DMS153 treated with DMSO at 0.1 percent for 48 hours (cell line): ENCODE data around the gene PLA2G12A.
"Not testable (repeated sequence)": the region's sequence is repeated elsewhere in the genome, so short reads cannot be mapped to it uniquely, and the experiment has no call there.

Experiments
- DNase-seq: peaks from one replicate; lab custom pipeline; 2025; ENCODE audit not compliant: unreplicated experiment; lab: John Stamatoyannopoulos, UW

The PLA2G12A gene

DNA sequence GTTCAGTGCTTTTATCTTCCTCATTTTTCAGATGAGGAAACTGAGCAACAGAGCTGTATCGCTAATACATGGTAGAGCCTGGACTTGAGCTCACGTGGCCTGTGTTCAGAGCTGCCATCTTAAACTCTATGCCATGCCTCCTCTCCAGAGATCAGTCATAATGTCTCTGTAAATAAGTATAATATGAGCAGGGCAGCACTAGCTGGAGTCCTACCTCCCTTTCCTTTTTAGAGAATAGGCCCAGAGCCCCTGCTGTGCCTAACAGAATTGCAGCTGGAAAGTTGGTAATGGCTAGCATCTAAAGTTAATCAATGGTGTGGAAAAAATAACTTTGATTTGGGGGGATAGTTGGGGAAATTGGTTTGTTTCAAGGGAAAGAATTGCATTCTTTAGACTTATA is 47.0 kb downstream of the PLA2G12A start:
- DNase-seq, result no peak

DNA sequence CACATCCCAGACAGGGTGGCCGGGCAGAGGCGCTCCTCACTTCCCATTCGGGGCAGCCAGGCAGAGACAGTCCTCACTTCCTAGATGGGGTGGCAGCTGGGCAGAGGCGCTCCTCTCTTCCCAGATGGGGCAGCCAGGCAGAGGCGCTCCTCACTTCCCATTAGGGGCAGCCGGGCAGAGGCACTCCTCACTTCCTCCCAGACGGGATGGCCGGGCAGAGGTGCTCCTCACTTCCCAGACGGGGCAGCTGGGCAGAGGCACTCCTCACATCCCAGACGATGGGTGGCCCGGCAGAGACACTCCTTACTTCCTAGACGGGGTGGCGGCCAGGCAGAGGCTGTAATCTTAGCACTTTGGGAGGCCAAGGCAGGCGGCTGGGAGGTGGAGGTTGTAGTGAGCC is 50.9 kb downstream of the PLA2G12A start:
- DNase-seq, result not testable (repeated sequence)

DNA sequence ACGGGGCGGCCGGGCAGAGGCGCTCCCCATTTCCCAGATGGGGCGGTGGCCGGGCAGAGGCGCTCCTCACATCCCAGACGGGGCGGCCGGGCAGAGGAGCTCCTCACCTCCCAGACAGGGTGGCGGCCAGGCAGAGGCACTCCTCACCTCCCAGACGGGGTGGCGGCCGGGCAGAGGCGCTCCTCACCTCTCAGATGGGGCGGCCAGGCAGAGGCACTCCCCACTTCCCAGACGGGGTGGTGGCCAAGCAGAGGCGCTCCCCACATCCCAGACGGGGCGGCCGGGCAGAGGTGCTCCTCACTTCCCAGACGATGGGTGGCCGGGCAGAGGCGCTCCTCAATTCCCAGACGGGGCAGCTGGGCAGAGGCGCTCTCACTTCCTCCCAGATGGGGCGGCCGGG is 51.4 kb downstream of the PLA2G12A start:
- DNase-seq, result not testable (repeated sequence)

DNA sequence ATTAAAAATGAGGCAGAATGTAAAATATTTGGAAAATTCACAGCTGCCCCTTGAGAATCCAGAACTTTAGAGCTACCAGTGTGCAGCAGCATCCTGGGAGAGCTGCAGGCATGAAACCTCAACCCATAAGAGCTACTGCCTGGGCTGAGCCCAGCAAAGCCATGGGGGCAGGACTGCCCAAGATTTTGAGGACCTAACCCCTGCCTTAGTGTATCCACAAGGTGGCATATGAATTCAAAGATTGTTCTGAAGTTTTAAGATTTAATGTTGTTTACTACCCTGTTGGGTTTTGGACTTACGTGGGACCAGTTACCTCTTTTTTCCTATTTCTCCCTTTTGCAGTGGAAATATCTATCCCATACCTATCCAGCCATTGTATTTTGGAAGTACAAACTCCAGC is 53.0 kb downstream of the PLA2G12A start:
- DNase-seq, result no peak

DNA sequence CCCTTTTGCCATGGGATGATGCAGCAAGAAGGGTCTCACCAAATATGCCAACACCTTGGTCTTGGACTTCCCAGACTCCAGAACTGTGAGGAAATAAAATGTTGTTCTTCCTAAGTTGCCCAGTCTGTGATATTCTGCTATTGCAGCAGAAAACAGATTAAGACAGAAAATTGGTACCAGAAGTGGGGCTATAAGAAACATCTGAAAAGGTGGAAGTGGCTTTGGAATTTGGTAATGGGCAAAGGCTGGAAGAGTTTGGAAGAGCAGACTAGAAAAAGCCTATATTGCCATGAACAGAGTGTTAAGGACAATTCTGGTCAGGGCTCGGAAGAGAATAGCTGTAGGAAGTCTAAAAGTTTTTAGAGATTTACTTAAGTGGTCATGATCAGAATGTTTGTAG is 54.0 kb downstream of the PLA2G12A start:
- no peak for DNase-seq

DNA sequence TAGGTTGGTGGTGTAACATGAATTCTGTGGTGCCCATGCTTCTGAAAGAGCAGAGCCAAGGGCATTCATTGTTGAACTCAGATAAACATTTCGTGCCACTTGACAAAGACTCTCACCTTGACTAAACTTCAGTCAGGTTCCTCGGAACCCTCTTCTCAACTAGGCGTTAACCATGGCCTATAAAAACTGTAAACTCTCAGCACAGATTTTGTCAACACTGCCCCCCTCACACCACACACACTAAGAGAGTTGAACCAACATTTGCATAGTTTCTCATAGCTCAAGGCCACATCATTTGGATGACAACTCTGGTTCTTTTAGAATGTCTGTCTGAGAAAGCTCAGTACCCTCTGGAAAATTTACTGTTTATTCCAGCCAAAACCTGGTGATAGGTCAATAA is 54.7 kb downstream of the PLA2G12A start:
- DNase-seq, result no peak

DNA sequence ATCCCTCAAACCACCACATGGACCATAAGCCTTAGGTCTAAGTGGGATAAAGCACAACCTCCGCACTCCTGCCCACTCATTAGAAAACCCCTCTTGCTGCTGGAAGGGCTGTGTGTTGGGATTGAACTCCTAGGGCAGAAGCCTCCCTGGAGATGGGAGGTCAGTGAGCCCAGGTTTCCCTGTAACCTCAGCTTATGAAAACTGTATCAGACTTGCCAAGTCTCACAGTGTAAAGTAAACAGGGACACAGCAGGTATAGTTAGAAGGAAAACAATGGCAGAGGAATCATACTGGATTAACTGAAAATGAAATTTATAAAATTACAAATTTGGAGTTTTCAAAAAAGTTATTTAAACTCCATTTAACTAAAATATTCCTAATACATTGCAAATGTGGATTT is 56.6 kb downstream of the PLA2G12A start:
- DNase-seq, result no peak

DNA sequence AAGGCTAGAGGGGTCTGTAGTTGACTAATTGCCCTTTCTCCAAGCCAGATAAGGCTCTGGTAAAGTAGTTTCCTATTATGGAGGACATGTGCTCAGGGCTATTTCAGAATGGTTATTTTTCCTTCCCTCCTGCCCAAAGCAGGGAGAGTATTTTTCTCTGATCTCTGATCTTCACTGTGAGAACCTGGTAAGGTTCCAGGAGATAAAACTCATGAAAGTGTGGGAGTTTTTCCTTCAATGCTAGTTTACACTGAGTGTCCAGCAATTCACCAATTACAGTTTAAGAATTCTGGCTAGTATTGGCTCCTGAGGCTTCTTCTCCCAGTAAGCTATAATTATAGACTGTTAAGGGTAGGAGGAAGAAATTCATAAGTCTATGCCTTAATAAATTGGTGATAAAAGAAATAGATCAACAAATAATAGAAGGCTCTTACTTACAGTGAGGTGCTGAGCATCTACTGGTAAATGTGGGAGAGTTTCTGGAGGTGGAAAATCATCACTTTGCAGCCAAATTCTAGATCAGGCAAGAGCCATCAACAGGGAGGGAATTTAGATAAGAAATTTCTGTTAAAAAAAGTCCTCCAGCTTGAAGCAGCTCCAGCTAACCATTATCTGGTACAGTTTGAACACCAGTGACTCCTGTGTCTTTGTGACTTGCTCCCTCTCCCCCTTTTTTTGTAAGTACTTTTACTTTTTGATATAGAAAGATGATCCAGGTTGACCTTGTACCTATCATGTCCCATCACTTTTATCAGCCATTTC is 57.5 kb downstream of the PLA2G12A start:
- no peak for DNase-seq

DNA sequence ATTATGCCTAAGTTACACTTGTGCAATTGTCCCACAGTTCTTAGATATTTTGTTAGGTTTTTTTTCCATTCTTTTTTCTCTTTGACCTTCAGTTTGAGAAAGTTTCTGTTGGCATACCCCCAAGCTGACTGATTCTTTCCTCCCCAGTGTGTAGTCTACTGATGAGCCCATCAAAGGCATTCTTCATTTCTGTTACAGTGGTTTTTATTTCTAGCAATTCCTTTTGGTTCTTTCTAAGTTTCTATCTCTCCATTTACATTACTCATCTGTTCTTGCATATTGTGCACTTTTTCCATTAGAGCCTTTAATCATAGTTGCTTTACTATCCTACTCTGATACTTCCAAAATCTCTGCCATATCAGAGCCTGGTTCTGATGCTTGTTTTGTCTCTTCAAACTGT is 58.5 kb downstream of the PLA2G12A start:
- DNase-seq, result no peak

DNA sequence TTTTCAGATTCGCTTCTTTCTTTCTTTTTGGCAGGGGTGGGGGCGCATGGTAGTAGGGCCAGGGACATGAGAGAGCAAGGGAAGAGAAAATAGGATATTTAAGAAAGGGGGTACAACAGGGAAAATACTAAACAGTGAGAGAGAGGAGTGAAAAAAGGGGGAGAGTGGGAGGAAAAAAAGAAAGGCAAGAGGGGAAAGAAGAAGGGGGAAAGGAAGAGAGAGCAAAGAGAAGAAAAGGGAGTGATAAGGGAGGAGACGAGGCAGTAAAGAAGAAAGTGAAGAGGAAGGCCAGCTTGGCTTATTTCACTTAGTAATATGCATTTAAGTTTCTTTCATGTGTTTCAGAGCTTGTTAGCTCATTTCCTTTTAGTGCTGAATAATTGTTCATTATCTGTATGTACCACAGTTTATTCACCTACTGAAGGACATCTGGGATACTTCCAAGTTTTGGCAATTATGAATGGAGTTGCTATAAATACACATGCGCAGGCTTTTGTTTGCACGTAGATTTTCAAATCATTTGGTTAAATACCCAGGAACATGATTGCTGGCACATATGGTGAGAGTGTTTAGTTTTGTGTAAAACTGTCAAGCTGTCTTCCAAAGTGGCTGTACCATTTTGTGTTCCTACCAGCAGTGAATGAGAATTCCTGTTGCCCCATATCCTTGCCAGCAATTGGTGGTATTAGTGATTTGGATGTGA is 63.9 kb downstream of the PLA2G12A start:
- peak; percentile 15 for DNase-seq

DNA sequence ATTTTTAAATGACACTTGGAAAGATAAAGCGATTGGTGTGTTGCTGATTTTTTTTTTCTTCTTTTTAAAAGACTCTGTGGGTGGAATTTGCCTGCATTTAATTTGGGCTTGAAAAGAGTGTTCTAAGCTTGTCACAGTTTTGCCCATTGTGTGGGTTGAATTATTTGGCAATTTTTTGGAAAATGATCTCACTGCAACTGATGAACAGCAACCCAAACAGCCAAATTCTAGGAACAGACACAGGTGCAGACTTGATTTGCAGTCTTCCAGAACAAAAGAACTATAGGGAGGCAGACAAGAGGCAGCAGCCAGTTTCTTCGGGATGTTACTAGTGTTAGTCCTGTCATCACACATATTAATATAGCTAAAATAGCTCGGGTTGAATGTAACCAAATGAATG is 67.1 kb downstream of the PLA2G12A start:
- no peak for DNase-seq

DNA sequence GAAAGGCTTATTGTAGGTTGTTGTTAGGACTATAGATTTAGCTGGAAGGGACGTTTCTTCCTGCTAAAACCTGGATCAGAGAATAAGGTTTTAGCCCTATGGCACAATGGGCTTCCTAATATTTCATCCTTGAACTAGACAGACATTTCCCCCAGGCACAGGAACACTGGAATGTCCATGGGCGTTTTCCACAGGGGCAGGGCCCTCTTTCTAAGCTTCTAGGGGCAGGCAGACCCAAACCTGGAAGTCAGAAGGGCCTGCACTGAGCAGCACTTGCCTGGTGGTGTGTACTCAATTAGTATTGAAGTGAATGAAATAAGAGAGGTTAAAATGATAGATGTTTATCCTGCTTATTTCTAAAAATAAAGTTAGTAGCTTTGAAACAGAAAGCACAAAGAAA is 67.8 kb downstream of the PLA2G12A start:
- no peak for DNase-seq
